ENCODE results near the gene CALR. TPM values are rescaled to one million over a fixed set of nuclear protein-coding genes. Genes with fewer than 3 reads are reported as not detected.

Gene CALR
- total RNA-seq, 4 donors from 2014 or later, result 218 to 410 (median 280) TPM

GRCh38 chr19:12982648-12983047 is 44.2 kb downstream of the CALR start:
- H3K27ac ChIP-seq, result no peak overlapping the region
- no peaks in the 10 kb centered on the region for H3K27me3 ChIP-seq
- no peak overlapping the region for H3K4me3 ChIP-seq
- TF ChIP-seq CTCF (IDR thresholded peaks at IDR 0.05), result no peak
- TF ChIP-seq POLR2A (IDR thresholded peaks at IDR 0.05), result no peak
- TF ChIP-seq EP300 (IDR thresholded peaks at IDR 0.05), result no peak
- TF ChIP-seq POLR2AphosphoS5 (IDR thresholded peaks at IDR 0.05), result no peak
- H3K4me1 ChIP-seq, result peaks cover 0 to 33% (median 0%) of the 10 kb centered on the region in 3 donors
- no peaks in the 10 kb centered on the region for H3K9me3 ChIP-seq
- no peaks in the 10 kb centered on the region for H3K36me3 ChIP-seq
- no peak for ATAC-seq
- WGBS, 2 donors (ENCODE audit: low coverage in 1 of 2), result 90 to 94% methylated on average over 2 to 6 of the region's 6 CpGs

- no peak for TF ChIP-seq POLR2A (IDR thresholded peaks at IDR 0.05)
- TF ChIP-seq CTCF (IDR thresholded peaks at IDR 0.05), result no peak
- no peak for TF ChIP-seq POLR2AphosphoS5 (IDR thresholded peaks at IDR 0.05)
- TF ChIP-seq EP300 (IDR thresholded peaks at IDR 0.05), result no peak
- H3K4me3 ChIP-seq, result peak overlapping the region in 1 of 2 donors; percentile 40
- 51 to 83% methylated on average over 1 to 10 of the region's 10 CpGs for WGBS, 2 donors (ENCODE audit: low coverage in 1 of 2)
- H3K9me3 ChIP-seq, result no peaks in the 10 kb centered on the region
- peak overlapping the region in 1 of 4 donors; percentile 40 for H3K27ac ChIP-seq
- ATAC-seq, result no peak
- no peaks in the 10 kb centered on the region for H3K36me3 ChIP-seq
- H3K27me3 ChIP-seq, result no peaks in the 10 kb centered on the region
- peaks cover 0 to 29% (median 0%) of the 10 kb centered on the region in 3 donors for H3K4me1 ChIP-seq
These were observed 44.7 kb downstream of the CALR start for GRCh38 chr19:12983091-12983490.

DNA sequence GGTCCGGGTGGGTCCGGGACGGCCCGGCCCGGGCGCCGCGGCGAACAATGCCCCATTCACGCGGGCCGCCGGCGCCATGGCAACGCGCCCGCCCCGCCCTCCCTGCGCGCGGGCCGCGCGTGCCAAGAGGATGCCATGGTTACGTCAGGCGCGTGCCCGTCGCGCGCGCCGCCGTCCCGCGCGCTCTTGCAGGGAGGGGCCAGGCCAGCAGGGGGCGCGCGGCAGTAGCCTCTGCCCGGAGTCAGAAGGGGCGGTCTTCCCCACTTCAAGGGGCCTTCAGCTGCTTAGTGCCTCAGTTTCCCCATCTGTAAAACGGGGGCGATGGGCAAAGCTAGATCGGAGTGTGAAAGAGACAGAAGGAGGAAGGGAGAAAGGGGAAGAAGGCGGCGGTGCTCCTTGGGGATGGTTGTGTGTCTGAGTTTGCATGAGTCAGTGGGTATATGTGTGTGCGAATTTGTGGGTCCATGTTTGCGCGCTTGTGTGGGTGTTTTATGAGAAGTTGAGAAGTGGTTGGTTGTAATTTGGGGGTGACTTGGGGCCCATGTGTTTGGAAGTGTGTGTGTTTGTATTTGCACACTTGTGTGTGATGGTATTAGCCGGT is 45.2 kb downstream of the CALR start:
- Histone ChIP-seq H3K27me3 (no peaks in the 10 kb centered on the region), H3K4me1 (peaks cover 0 to 28% (median 0%) of the 10 kb centered on the region in 3 donors), H3K4me3 (peak overlapping the region in 1 of 2 donors; percentile 40), H3K36me3 (no peaks in the 10 kb centered on the region), H3K9me3 (no peaks in the 10 kb centered on the region), H3K27ac (peak overlapping the region in 1 of 4 donors; percentile 40)
- 43% methylated on average over 9 of the region's 51 CpGs; no CpG with 5 or more reads in 1 of the 2 donors for WGBS, 2 donors (ENCODE audit: low coverage in 1 of 2)
- peak; percentile 52 for TF ChIP-seq POLR2AphosphoS5 (IDR thresholded peaks at IDR 0.05)
- TF ChIP-seq POLR2A (IDR thresholded peaks at IDR 0.05), result no peak
- TF ChIP-seq EP300 (IDR thresholded peaks at IDR 0.05), result no peak
- peak in 3 of 4 experiments; percentile 97 to 99 (median 99) for TF ChIP-seq CTCF (IDR thresholded peaks at IDR 0.05)
- peak; percentile 88 for ATAC-seq

DNA sequence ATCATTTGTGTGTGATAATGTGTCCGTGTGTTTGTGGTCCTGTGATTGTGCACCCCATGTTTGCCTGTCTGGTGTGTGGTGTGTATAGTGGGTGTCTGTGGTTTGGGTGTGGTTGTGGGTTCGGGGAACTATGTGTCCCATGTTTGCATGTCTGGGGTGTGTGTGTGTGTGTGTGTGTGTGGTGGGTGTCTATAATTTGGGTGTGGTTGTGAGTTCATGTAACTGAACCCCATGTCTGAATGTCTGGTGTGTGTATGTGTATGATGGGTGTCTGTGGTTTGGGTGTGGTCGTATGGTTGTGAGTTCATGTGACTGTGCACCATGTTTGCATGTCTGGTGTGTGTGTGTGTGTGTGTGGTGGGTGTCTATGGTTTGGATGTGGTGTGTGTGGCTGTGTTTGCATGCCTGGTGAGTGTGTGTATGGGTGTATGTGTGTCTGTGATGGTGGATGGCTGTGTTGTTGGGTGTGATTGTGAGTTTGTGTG is 45.8 kb downstream of the CALR start:
- Histone ChIP-seq H3K9me3 (no peaks in the 10 kb centered on the region), H3K36me3 (no peaks in the 10 kb centered on the region), H3K27me3 (no peaks in the 10 kb centered on the region), H3K4me3 (no peak overlapping the region), H3K4me1 (peaks cover 0 to 28% (median 0%) of the 10 kb centered on the region in 3 donors), H3K27ac (no peak overlapping the region)
- ATAC-seq, result no peak
- 74 to 83% methylated on average over 1 to 3 of the region's 3 CpGs for WGBS, 2 donors (ENCODE audit: low coverage in 1 of 2)
- TF ChIP-seq POLR2AphosphoS5 (IDR thresholded peaks at IDR 0.05), result no peak
- no peak for TF ChIP-seq POLR2A (IDR thresholded peaks at IDR 0.05)
- no peak for TF ChIP-seq EP300 (IDR thresholded peaks at IDR 0.05)
- no peak for TF ChIP-seq CTCF (IDR thresholded peaks at IDR 0.05)

- ATAC-seq, result no peak
- WGBS, 2 donors (ENCODE audit: low coverage in 1 of 2), result no CpG with 5 or more reads among the region's 10 CpGs
- no peaks in the 10 kb centered on the region for H3K36me3 ChIP-seq
- no peaks in the 10 kb centered on the region for H3K27me3 ChIP-seq
- no peak overlapping the region for H3K27ac ChIP-seq
- no peak for TF ChIP-seq CTCF (IDR thresholded peaks at IDR 0.05)
- no peak for TF ChIP-seq EP300 (IDR thresholded peaks at IDR 0.05)
- no peak for TF ChIP-seq POLR2A (IDR thresholded peaks at IDR 0.05)
- no peak for TF ChIP-seq POLR2AphosphoS5 (IDR thresholded peaks at IDR 0.05)
- peaks cover 0 to 28% (median 0%) of the 10 kb centered on the region in 3 donors for H3K4me1 ChIP-seq
- no peaks in the 10 kb centered on the region for H3K9me3 ChIP-seq
- no peak overlapping the region for H3K4me3 ChIP-seq
These were observed 46.3 kb downstream of the CALR start for GRCh38 chr19:12984683-12985048.
